GM18870 (cell line): Measurements from ENCODE around the gene MORN4.
"Not testable (repeated sequence)": the region's sequence is repeated elsewhere in the genome, so short reads cannot be mapped to it uniquely, and the experiment has no call there.

Experiments
- ATAC-seq: cut with Tn5 transposase; IDR thresholded peaks from one replicate; pipeline ENCODE4 v1.9.1; 2021; ENCODE audit warnings: moderate library complexity; ENCODE audit not compliant: unreplicated experiment

MORN4 gene

DNA sequence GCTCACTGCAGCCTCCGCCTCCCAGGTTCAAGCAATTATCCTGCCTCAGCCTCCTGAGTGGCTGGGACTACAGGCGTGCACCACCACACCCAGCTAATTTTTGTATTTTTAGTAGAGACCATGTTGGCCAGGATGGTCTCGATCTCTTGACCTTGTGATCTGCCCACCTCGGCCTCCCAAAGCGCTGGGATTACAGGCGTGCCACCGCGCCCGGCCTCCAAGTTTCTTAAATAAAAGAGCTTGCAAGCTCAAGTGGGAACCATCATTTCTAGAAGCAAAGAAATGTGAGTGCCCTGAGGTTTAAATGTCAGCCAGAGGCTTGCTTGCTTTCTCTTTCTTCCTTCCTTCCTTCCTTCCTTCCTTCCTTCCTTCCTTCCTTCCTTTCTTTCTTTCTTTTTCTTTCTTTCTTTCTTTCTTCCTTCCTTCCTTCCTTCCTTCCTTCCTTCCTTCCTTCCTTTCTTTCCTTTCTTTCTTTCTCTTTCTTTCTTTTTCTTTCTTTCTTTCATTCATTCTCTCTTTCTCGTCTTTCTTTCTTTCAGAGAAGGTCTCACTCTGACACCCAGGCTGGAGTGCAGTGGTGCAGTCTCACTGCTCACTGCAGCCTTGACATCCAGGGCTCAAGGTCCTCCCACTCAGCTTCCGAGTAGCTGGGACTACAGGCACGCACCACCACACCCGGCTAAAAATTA, 9.3 kb upstream of the MORN4 start:
- ATAC-seq: not testable (repeated sequence)

DNA sequence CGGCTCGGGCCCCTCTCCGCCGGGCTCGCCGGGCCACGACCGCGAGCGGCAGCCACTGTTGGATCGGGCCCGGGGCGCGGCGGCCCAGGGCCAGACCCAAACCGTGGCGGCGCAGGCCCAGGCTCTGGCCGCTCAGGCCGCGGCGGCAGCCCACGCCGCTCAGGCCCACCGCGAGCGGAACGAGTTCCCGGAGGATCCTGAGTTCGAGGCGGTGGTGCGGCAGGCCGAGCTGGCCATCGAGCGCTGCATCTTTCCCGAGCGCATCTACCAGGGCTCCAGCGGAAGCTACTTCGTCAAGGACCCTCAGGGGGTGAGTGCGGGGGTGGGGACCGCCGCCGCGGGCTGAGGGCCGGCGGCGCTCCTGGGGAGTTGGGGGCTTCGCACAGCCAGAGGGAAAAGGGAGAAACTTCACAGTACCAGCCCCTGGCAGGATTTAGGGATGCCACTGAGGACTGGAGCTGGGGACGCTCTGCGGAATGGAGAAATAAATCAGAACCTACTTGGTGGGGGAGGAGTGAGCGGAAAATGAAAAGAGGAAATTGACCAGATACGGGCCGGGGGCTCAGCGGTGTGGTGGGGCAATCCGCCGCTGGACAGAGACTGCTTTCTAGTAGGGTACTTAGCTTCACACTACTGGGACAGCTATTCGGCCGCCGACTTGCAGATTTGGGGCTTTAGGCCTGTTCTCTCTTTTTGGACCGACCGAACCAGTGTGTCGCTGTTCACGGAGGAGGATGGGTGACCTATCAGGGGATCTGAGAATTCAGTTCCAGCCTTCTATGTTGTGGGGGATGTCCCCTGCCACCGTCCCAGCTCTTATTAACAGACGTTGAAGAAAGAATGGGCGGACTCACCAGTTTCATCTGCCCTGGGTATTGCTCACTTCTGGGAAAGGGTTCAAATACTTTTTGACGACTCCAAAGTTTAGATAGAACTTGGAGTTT, 7.8 kb upstream of the MORN4 start:
- ATAC-seq: peak; percentile 15

DNA sequence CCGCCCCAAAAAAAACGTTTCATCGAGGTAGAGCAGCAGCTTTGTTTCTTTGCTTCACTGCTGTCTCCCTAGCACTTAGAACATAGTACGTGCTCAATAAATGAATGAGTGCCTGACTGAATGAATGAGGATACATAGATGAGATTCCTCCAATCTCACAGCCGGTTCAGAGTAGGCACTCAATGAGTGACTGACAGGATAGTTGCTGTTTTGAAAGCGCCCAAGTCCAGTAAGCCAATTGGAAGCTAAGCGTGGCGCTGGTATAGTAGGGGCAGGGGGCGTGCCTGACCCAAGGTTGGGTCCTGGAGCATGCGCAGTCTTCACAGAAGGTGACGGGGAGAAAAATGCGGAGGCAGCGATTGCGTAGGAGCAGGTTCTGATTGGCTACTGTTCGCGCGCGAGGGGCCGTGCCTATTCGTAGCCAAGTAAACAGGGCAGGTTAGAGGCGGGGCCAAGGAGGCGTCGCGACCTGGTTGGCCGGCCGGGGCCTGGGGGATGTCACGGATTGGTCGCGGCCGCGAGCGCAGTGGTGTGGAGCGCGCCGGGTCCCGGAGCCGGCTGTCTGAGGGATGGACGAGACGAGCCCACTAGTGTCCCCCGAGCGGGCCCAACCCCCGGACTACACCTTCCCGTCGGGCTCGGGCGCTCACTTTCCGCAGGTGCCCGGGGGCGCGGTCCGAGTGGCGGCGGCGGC, 7.0 kb upstream of the MORN4 start, which contains the start of gene PI4K2A:
PI4K2A (plus strand) TSS at position 498 of the 694 bp plus-strand sequence; CDS start at position 570, 72 bp downstream.
- peak; percentile 94 for ATAC-seq

DNA sequence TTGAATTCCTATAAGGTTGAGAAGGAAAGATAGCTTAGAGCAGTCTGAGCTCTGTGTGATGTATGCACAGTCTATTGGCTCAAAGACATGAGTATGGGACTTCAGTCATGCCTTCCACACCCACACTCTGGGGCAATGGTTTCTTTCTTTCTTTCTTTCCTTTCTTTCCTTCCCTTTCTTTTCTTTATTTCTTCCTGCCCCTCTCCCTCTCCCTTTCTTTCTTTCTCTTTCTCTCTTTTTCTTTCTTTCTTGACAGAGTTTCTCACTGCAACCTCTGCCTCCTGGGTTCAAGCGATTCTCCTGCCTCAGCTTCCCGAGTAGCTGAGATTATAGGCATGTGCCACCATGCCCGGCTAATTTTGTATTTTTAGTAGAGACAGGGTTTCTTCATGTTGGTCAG, 5.8 kb upstream of the MORN4 start:
- ATAC-seq: not testable (repeated sequence)

DNA sequence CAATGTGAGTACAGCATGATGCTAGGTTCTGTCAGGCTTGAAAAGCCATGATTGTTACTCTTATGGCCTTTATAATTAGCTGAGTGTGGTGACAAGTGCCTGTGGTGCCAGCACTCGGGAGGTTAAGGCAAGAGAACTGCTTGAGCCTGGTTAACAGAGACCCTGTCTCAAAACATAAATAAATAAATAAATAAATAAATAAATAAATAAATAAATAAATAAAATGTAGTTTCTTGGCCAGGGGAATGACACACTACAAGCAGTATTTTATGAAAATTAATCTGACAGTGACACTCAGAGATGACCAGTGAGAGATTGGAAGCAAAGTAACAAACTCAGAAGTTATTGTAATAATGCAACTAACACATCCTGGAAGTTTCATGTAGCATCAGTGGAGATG, 2.3 kb upstream of the MORN4 start:
- no peak for ATAC-seq

DNA sequence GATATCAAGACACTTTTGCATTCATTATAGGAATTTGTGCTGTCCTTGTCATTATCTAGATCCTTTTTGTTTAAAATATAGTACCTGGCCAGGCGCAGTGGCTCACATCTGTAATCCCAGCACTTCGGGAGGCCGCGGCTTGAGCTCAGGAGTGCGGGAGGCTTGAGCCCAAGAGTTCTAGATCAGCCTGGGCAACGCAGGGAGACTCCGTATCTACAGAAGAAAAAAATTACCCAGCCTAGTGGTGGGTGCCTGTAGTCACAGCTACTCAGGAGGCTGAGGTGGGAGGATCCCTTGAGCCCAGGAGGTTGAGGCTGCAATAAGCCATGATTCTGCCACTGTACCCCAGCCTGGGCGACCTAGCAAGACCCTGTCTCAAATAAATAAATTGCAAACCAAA, 621 bp upstream of the MORN4 start:
- no peak for ATAC-seq

DNA sequence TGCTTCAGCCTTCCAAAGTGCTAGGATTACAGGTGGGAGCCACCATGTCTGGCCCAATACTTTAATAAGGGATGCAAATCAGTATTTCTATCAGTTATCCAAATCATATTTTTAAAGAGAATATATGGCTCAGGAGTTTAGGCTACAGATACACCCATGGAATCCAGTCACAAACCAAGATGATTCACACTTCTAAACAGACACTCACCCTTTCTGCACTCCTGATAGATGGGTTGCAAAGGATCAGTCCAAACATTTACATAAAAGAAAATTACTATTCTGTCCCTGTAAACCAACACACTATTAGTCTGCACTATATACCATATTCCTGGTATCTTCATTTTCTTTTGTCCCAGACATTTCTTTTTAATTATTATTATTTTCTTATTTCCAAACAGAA, 2.2 kb downstream of the MORN4 start:
- ATAC-seq: no peak

DNA sequence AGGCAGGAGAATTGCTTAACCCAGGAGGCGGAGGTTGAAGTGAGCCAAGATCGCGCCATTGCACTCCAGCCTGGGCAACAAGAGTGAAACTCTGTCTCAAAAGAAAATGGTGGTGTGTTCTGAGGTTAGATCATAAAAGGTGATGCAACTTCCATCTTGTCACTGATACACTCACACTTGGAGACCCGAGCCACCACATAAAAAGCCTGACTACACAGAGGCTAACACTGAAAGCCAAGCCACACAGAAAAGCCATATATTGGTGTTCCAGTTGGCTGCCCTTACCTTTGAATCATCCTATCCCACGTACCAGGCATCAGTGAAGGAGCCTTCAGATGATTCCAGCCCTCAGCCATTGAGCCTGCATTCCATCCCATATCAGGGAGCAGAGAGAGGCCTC, 4.0 kb downstream of the MORN4 start:
- ATAC-seq: no peak

DNA sequence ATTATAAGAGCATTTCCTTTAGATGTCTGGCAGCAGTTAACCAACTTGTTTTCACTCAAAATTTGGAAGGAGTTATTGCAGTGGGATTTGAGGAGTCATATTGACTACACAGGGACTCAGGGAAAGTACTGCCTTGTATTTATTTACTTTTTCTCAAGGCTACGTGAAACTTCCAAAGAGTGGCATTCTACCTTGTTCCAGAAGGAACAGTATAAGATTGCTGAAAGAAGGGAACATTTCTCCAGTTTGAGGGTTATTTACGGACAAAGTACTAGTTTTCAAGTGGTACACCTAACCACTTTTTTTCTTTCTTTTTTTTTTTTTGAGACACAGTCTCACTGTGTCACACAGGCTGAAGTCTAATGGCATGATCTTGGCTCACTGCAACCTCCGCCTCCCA, 5.1 kb downstream of the MORN4 start:
- ATAC-seq: no peak

DNA sequence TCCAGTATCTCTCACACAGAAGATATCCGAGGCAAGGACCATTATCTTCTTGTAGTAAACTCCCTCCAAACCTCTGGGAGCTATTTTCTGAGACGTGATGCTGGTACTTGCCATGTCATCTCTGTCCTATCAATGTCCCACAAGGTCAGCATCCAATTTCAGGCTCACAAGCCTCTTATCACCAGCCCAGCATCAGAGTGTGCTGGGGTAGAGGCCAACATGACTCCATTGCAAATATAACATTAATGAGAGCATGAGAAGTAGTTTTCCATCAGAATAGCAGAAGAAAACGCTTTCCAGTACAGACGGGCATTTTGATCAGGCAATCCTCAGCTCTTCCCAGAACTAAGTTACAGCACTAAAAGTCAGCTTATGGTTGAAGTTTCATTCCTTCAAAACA, 5.6 kb downstream of the MORN4 start:
- no peak for ATAC-seq

DNA sequence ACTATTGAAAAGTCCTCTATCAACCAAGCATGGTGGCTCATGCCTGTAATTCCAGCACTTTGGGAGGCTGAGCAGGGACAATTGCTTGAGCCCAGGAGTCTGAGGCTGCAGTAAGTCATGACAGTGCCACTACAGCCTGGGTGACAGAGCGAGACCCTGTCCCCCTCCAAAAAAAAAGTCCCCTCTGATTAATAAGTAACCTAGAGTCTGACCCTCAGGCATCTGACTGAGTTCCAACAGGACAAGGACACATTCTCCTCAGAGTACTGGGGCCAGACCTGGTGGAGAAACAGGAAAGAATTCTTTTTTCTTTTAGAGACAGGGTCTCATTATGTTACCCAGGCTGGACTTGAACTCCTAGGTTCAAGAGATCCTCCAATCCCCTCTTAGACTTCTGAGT, 10.0 kb downstream of the MORN4 start:
- no peak for ATAC-seq

DNA sequence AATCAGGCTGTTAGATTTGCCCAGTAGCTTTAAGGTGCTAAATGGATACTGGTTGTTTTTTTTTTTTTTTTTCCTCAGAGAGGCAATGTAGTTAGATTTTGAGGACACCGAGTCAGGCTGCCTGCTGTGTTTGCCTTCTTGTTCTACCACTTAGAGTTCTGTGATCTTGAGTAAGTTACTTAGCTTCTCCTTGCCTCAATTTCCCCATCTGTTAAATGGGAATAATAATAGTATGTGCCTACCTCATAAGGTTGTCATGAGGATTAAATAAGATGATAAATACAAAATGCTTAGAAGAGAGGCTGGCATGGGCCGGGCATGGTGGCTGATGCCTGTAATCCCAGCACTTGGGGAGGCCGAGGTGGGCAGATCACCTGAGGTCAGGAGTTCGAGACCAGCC, 14.6 kb downstream of the MORN4 start:
- no peak for ATAC-seq

DNA sequence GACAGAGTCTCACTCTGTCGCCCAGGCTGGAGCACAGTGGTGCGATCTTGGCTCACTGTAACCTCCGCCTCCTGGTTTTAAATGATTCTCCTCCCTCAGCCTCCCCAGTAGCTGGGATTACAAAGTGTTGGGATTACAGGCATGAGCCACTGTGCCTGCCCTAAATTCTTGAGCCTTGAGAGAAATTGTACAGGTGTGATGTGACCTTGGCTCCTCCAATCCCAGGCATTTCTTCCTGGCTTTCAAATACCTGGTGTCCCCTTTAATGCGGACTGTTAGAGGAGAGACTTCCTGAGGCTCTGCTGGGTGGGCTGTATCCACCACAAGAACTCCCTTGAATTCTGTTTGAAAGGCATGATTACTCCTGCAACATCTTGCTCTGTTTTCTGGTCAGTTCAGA, 15.0 kb downstream of the MORN4 start:
- ATAC-seq: no peak

DNA sequence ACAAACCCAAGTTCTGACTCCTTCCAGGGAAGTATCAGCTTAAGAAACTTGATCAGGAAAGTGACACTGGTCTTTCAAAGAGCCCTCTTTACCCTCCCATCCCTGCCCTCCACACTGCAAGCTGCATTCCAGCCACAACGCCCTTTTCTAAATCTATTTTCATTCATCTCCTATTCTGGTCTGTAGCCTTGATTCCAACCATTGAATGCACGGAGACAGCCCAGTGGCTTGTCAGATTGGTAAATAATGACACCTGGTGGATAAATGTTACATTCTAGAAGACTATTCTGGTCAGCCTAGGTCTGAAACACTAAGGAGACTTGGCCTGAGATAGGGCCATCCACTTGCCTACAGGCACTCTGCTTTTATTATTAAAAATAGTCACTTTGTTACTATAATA, 20.9 kb downstream of the MORN4 start:
- ATAC-seq: no peak

DNA sequence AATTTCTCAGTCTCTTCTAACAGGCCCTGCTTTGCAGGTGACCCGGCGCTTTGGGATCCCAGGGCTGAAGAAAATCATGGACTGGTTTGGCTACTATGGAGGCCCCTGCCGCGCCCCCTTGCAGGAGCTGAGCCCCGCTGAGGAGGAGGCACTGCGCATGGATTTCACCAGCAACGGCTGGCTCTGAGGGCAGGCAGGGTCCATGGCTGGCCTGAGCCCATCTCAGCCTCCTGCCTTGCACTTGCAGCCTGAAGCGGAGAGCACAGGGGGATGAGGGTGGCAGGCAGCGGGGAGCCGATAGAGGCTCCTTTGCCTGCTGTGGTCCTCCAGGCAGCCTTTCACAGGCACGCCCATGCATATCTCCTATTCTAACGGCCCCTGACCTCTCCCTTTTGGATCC, 21.8 kb downstream of the MORN4 start:
- ATAC-seq: no peak

DNA sequence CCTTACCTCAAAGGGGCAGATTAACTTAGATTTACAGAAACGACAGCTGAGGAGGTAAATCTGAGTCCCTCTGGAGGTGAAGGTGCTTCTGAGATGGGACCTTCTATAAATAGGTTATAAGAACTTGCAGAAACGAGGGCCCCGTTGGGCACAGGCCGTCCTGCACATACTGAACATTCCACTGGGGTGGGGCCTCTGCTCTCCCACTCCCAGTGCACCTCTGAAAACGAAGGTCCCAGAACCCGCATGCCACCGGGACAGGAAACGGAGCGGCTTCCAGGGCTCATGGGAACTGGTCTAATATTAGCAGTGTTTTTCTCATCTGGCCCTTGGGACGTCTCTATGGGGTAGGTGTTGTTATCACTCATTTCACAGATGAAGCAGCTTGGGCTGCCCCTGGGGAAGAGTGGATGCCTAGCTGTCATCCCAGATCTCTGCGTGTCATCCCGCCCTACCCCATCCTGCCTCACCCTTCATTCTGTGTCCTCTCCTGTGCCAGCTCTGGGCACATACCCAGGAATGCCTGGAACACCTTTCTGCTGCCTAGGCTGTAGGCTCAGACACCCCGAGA, 24.2 kb downstream of the MORN4 start:
- no peak for ATAC-seq

DNA sequence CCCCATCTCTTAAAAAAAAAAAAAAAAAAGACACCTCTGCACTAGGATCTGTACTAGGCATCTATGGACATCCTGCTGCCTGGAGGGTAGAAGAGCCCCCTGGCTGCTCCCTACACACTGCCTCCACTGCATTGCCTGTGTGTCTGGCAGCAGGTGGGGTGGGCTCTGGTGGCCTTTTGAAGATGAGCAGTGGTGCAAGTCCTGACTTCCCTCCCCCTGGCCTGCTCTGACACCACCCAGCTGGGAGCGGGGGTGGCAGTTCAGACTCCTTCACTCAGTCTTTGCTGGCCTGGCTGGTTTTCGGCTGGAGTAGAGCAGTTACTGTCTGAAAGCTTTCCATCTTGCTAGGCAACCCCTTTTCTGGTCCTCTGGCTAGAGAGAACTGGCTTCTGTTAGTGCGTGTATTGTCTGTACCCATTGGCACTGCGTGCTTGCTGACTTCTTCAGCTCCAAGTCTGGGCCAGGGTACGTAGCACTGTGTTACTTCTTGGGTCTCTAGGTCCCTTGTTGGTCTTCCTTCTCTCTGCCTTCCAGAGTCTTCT, 26.1 kb downstream of the MORN4 start:
- no peak for ATAC-seq

DNA sequence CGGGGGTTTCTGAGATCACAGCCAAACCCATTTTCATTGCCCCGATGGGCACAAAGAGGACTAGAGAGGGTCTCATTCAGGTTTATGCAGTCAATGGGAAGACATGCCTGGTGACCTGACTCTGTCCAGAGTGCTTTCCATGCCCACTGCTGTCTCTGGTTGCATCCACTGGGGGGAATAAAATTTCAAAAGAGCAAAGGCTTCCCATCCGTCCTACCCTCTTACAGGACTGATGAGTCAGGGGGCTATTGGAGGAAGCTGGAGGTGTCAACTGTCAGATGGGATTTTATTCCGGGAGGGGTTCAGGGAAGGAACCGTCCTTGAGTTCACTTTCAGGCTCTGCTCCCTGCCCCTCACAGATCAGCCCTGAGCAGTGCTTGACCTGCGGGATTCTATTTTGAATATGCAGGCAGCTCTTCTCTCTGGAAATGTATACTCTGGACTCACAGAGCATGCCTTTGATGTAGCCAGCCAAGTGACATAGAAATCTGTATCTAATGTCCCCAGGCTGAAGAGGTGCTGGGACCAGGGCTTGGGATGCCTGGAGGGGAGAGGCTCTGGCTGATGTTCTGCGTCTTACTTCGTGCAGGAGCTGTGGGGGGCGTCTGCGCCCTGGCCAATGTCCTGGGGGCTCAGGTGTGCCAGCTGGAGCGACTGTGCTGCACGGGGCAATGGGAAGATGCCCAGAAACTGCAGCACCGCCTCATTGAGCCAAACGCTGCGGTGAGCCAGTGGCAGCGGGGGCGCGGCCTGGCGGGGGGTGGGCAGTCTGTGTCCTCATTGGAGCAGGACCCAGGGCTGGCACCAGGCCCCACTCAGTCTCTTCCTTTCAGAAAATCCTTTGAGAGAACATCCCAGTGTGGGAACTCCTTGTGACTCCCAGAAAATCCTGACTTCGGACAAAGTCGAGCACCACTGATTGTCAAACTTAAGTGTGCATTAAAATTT, 31.8 kb downstream of the MORN4 start:
- no peak for ATAC-seq

DNA sequence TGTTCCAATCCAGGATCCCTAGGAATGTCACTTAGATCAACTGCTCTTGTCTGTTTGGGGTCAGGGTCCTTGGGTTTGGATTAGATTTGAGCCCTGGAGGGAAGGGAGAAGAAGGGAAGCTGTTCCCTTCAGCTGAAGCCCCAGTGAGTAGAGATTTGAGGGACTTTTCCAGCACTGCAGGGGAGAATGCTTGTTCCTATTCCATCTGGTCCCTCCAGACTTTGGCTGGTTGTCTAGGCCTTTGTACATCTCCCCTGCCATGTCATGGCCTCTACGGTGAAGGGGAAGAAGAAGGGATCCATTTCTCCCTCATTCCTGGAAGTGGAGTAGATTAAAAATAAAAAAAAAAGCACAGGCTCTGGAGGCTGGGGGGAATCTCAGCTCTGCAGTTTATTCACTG, 32.7 kb downstream of the MORN4 start:
- no peak for ATAC-seq

DNA sequence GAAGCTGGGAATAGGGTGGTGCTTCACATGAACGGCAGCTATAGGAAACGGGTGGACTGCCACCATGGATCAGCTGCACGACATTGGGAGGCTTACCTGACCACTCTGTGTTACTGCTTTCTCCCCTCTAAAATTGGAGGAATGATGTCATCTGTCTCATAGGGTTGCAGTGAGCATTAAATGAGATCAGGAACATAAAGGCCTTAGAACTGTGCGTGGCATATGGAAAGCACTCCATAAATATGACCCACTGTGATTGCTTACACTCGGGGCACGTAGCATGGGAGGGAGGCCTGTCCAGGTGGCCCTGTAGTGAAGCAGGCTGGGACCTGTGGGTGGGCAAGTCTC, 34.1 kb downstream of the MORN4 start:
- no peak for ATAC-seq
